SW 1271 (cell line): ENCODE results near the gene PPID.
"Not testable (repeated sequence)": the region's sequence is repeated elsewhere in the genome, so short reads cannot be mapped to it uniquely, and the experiment has no call there.

Source experiments
- DNase-seq, 2 experiments: peaks; one replicate each; lab custom pipeline; 2025; lab: John Stamatoyannopoulos, UW

The PPID gene

DNA sequence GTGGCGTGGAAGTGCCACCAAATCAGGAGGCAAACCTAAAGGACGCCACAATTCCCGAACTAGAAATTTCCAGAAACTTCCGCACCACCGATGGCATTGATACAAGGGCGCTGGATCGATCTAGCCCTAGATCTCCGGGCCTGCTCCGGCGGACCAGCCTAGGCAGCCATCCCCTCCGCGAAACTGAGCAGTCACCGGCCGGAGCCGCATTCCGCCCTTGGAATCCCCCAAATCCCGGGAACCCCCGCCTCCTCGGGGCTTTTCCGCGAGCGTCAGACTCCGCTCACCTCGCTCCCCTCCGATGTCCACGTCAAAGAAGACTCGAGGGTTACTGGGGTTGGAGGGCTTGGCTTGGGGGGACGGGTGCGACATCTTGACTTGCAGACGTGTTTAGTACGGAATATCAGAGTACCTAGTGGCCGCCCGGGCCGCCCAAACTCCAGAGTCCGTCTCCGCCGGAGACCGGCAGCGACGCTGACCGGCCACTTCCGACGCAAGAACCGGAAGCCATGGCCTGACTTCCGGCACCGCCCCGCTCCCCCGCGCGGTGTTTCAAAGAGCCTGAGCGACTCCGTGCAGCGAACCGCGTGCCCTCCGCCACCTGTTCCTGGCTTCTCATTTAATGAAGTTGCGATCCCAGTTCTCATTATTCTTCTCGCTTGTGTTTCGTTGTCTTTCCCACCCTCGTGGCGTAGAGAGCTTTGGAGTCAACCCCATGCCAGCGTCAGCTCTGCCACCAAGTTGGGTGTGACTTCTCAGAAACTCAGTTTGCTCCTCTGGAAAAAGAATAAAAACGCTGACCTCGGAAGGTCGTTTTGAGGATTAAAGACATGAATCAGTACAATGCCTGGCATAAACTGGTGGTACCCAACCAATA is at the start of gene PPID:
TSS of gene PPID (minus strand) at position 480 of the 877 bp plus-strand sequence. CDS start at position 372, 108 bp downstream.
- DNase-seq, result peak; percentile 24 to 57

DNA sequence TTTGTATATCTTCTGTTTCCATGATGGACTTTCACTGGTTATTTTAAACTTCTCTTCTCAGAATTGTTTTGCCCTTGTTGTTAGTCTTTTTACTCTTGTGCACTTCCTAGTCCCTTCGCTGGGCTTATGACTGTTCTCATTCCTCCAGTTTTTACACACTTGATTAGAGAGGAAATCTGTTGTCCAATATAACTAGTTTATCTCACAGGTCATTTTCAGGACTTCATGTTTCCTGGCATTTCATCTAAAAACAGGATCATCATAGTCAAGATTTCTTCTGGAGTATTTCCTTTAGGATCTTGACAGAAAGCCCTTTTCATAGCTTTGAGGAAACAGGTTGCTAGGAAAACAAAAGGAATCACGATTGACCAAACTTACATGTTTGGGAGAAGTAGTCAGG is 48.6 kb upstream of the PPID start:
- DNase-seq, result no peak

DNA sequence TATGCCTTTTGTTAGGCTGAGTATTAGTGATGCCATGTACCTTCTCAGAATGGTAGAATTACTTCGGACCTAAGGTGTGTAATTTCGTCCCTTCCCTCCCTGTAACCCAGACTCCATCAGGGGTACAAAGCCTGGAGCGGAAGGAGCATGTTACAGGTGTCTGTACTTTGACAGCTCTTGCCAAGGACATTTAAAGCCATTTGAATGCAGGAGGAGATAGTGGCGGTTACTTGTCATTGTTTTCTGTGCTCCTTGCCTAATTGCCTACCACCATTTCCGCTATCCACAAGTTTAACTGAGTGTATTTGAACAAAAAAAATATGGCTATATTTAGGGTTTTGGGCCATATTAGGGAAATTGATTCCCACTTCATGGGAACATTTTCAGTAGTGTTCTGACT is 47.5 kb upstream of the PPID start:
- DNase-seq, result no peak

DNA sequence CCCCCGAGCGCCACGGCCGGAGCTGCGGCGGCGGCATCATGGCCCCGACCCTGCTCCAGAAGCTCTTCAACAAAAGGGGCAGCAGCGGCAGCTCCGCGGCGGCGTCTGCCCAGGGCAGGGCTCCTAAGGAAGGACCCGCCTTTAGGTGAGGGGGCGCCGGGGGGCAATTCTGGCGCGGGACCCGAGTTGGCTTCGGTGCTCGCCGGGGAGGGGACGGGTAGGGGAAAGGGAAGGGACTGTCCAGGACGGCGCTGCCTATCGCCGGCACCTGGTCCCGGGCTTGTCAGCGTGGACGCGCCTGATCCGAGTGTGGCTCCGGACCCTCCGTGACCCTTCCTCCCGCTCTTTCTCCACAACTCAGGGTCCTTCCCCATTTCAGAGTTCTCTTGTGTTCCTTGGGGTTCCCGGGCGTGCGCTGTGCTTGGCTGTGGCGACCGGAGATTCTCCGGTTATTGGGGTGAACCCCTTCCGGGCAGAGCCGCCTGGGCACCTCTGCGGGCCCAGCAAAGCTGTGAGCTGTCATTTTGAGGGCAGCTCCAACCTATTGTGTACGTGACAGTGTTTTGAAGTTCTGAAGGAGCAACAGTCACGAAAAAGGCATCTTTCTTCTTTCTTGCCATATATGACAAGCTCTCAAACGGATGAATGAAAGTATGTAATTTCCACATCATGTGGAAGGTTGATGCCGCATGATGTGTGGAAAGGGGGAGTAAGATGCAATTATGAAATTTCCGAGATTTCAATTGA is 46.2 kb upstream of the PPID start:
- DNase-seq, result no peak

DNA sequence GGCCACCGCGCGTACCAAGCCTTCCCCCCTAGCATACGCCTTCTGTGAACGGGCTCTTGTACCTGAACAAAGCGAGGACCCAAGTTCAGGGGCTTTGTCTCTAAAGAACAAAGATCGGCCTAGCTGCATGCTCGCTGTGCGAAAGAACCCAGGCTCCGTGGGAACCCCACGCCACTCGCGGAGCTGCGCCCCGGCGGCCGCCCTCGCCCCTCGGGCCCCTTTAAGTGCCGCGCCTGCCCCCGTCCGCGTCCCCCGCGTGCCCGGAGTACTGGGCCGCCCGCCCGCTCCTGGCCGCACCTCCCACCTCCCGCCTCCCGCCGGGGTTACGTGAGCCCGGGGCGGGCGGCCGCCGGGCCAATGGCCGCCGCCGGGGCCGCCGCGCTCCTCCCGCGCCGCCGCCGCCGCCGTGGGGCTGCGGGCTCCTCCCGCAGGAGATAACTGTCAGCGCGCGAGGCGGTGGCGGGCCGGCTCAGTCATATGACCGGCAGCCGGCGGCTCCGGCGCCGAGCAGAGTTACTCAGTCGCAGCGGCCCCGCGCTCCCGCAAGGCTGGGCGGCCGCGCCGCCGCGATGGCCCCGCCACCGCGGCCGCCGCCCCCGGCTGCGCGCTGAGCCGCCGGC is 45.5 kb upstream of the PPID start, which contains the start of gene FNIP2:
TSS of gene FNIP2 (plus strand) at position 472 of the 620 bp plus-strand sequence. CDS start 187 bp downstream, outside the sequence.
- peak in 1 of 2 experiments; percentile 24 for DNase-seq

DNA sequence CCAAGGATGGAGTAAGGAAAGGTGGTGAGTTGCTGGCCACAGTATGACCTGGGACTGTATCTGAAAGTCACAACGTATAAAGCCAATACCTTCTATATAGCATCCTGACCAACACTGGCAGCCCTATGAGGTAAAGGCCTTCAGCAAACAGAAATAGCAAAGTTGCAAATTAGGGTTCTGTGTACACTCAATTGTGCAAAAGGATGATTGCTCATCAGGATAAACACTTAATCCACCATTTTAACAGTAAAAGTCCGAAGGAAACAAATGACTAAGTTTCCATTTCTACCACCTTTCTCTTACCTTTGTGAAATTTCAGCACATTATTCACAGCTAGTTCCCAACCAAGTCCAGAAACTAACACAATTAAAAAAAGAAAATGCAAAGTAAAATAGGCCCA is 44.3 kb upstream of the PPID start:
- DNase-seq, result no peak

DNA sequence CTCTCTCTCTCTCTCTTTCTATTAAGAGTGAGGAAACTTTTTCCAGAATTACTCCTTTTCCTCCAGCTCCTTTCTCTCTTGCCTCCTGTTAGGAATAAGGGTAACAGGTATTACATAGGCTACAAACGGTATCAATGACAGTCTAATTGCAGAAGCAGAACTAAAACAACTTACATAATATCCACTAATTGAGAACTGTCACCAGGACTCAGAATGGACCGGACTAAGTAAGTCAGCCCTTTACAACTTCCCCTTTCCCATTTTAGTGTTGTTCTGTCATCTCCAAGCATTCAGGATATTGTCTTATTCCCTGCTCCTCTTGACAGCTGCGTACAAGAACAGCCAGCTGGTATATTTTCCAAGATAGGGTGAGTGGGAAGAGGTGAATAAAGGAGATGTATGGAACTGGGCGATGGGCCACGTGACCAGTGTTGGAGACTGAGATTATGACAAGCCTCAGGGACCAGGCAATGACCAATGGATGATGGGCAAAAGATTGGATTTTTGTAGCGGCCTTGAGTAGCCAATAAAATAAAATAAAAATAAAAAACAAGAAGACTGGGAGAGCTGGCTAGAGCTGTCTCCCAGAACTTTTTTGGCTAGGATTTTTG is 43.3 kb upstream of the PPID start:
- no peak for DNase-seq

DNA sequence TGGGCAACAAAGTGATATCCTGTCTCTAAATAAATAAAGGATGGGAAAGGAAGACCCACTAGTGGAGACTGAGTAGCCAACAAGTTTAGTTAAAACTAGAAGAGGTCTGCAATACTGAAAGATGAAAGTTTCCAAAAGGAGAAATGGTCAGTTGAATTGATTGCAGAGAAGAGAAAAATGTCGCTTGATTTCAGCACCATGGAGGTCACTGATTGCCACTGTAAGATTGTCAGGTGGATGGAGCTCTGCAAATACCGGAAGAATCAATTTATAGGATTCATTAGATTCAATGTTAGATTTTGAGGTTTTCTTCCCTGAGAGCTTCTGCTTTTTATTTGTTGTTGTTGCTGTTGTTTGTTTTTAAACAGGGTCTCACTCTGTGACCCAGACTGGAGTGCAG is 40.3 kb upstream of the PPID start:
- no peak for DNase-seq

DNA sequence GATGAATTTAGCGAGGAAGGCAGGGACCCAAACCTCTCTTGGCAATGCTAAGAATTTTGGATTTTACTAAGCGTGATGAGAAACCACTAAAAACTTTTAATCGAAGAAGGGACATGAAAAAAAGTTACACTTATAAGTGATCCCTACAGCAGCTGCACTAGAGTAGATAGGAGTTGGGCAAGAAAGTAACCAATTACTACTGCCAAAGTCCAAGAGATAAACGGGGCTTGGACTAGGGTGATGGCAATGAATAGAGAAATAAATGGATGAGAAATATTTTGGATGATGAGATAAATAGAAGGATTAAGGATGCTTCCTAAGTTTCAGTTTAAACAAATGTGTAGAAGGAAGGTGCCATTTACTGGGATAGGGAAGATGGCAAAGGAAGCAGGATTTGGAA is 39.4 kb upstream of the PPID start:
- no peak for DNase-seq

DNA sequence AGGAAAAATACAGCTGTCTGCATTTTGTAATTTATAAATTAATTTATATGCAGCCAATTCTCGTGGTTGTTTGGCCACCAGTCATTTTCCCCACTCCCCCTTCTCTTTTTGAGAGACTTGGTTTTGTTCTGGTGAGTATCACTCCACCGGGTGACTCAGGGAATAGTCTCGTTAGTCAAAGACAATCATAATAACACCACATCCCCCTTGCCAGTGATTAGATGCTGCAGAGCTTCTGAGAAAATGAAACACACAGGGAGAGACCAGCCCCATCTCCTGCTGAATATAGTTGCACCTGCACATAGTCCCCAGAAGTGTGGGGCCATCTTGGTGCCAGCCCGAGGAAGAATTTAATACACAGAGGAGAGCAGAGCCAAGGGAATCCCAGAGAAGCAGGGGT is 37.7 kb upstream of the PPID start:
- DNase-seq, result no peak

DNA sequence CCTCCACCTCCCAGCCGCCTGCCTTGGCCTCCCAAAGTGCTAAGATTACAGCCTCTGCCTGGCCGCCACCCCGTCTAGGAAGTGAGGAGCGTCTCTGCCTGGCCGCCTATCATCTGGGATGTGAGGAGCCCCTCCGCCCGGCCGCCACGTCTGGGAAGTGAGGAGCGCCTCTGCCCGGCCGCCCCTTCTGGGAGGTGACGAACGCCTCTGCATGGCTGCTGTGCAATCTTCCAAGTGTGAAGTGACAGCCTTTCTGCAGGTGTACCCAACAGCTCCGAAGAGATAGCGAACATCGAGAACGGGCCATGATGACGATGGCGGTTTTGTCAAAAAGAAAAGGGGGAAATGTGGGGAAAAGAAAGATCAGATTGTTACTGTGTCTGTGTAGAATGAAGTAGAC is 36.3 kb upstream of the PPID start:
- not testable (repeated sequence) for DNase-seq

DNA sequence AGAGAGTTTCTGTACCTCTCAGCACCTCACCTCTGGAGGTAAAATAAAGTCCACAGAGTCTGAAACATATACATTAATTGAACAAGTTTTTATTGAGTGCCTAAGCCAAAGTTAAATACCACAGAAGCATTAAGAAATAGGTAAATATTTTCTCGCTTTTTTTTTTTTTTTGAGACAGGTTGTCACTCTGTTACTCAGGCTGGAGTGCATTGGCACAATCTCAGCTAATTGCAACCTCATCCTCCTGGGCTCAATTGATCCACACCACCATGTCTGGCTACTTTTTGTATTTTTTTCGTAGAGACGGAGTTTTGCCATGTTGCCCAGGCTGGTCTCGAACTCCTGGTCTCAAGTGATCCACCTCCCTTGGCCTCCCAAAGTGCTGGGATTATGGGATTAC is 35.5 kb upstream of the PPID start:
- no peak for DNase-seq

DNA sequence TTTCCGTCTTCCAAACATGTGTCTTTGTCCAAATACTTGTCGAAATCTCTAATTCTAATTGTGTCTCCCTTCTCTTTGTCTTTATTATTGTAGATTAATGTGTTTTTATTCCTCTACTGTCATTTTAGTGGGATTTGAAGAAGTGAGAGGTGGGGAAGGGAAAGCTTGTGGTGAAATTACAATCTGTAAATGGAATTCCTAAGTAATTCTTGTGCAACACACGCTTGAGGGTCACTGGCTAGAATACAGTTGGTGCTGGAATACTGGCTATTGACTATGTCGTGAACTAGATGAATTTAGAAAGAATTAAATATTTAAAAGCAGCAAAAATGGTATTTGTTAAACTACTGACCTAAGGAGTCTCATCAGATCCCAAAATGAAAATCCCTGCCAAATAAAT is 34.9 kb upstream of the PPID start:
- no peak for DNase-seq

DNA sequence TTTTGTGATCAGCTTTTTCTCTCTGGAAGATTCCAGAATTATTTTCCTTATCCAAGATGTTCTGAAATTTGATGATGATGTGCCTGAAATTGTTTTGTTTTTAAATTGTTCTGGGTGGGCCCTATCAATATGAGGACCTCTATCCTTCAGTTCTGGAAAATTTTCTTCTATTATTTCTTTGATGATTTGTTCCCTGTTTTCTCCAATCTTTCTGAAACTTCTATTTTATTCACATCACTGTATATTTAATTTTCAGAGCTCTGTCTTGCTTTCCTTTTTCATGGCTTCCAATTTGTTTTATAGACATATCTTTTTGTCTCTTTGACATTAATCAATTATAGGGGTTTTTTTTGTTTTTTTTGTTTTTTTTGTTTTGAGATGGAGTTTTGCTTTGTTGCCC is 33.4 kb upstream of the PPID start:
- no peak for DNase-seq

DNA sequence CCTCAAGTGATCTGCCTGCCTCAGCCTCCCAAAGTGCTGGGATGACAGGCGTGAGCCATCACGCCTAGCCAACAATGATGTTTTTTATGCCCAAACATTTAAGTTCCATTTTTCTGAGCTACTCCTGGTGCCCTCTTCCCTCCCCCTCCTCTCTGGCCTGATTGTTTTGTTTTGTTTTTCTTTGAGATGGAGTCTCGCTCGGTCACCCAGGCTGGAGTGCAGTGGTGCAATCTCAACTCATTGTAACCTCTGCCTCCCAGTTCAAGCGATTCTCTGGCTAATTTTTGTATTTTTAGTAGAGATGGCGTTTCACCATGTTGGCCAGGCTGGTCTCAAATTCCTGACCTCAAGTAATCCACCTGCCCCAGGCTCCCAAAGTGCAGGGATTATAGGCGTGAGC is 32.6 kb upstream of the PPID start:
- not testable (repeated sequence) for DNase-seq

DNA sequence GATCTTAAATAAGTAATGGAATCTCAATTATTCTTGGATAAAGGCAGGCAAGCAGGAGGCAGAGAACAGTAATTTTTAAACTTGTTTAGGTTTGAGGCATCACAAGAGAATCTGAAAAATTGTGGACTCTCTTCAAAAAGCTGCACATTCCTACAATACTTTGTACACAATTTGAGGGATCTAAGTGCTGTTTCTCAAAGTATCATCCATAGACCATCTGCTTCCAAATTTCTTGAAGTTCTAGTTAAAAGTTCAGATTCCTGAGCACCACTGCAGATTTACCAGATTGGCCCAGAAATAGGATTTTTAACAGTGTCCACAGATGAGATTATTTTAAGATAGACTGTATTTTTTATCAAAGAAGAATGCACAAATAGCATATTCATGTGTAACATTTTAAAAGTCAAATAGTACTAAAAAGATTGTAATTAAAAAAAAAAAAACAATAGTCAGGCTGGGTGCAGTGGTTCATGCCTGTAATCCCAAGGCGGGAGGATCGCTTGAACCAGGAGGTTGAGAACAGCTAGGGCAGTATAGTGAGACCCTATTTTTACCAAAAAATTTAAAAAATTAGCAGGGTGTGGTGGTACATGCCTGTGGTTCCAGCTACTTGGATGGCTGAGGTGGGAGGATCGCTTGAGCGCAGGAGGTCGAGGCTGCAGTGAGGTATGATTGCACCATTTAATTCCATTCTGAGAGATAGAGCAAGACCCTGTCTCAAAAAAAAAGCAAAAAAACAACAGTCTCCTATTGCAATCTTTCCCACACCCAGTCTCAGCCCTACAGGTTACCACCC is 31.4 kb upstream of the PPID start:
- no peak for DNase-seq

DNA sequence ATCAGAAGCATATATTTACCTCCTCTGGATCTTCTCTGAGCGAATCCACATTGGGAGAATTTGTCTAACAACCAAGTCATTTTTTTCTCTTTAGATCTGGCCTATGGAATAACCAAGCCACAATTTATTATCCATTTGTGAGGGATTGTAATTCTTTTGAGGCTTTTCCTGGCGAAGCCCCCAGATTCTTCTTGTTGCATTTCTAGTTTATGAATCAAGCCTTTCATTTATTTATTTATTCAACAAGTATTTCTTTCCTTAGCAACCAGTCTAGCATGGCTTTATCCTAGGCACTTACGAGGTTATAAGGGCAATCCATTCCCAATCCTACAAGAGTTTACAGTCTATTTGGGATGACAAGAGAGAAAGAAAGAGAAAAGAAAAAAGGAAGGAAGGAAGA is 27.2 kb upstream of the PPID start:
- no peak for DNase-seq

DNA sequence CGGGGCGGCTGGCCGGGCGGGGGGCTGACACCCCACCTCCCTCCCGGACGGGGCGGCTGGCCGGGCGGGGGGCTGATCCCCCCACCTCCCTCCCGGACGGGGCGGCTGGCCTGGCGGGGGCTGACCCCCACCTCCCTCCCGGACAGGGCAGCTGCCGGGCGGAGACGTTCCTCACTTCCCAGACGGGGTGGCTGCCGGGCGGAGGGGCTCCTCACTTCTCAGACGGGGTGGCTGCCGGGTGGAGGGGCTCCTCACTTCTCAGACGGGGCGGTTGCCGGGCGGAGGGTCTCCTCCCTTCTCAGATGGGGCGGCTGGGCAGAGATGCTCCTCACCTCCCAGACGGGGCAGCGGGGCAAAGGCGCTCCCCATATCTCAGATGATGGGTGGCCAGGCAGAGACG is 23.3 kb upstream of the PPID start:
- DNase-seq, result not testable (repeated sequence)

DNA sequence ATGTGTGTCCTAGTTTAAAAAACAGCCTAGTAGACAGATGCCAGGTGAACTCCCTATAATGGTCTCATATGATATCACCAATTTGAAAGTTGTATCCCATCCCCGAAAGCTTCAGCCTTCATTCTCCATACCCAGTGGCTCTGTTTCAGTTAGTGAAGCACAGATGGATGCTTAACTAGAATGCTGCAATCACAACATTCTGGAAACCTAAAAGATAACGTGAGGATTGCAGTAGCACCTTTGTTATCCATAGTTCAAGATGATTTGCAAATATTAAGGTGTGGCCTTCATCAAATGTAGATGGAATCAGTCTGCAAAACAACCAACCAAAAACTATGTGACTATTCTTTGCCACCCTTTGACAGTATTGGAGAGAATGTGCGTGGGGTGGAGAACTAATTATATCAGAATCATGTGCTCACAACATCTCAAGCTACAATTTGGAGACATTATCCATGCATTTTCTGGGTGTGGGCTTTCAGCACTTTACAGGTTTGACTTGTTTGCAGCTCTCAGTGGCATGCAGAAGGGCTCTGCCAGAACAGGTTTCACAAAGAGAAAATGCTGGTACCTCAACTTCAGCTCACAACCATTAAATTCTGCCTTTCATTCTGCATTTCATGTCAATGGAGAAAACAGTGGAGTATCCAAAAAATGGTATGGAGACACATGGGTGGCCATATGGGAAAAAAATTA is 18.3 kb upstream of the PPID start:
- DNase-seq, result no peak

DNA sequence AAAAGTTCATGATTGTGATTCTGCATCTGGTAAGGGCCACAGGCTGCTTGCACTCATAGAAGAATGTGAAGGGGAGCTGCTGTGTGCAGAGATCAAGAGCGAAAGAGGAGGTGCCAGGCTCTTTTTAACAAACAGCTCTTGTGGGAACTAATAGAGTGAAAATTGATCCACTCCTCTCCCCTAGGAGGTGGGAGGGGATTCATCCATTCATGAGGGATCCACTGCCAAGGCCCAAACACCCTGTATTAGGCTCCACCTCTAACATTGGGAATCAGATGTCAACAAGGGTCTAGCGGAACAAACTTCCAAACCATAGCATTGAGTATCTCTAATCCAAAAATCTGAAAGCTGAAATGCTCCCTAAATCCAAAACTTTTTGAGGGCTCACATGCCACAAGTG is 16.4 kb upstream of the PPID start:
- no peak for DNase-seq

DNA sequence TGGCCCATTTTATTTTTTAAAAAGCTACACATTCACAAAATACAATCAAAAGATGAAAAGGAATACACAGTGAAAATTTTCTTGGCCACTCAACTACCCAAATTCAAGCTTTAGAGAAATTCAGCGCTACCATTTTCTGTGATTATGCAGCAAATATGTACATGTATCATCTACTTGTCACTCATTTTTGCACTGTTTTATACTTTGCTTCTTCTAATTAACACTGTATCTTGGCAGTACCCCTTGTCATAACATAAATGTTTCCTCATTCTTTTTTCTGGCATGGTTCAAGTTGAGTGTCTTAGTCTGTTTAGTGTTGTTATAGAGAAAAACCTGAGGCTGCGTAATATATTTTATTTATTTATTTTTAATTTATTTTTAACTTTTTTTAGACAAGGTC is 15.7 kb upstream of the PPID start:
- no peak for DNase-seq
